Measurements from ENCODE around the gene P4HA1.
A peak's percentile ranks its signal among the peaks of the same experiment; 100 is the strongest.
"Not testable (repeated sequence)": the region's sequence is repeated elsewhere in the genome, so short reads cannot be mapped to it uniquely, and the experiment has no call there.

P4HA1 gene

GRCh38 chr10:73110345-73110849 is 13.7 kb upstream of the P4HA1 start, which contains the start of gene NUDT13:
Gene NUDT13 (plus strand): TSS chr10:73110455. CDS start chr10:73114366, 3,911 bp downstream.
- Histone ChIP-seq H3K4me3 (ENCODE audit: insufficient read length, low read depth) (peak within 1 kb of the TSS; percentile 45), H3K27me3 (ENCODE audit: insufficient read depth, insufficient read length) (no peaks in the 10 kb centered on the region), H3K9ac (ENCODE audit: insufficient read length, low read depth) (peak within 1 kb of the TSS; percentile 62), H3K36me3 (ENCODE audit: insufficient read depth, insufficient read length, low read length) (peaks cover 10% of the 10 kb centered on the region), H3K9me3 (ENCODE audit: insufficient read depth, low read length) (peaks cover 14% of the 10 kb centered on the region; the same call in 1 of the 2 replicates), H3K4me1 (ENCODE audit: insufficient read depth, insufficient read length) (no peaks in the 10 kb centered on the region)
- TF ChIP-seq YY1 (IDR thresholded peaks at IDR 0.05; ENCODE audit: insufficient read depth, insufficient read length) (peak; percentile 42), SUZ12 (IDR thresholded peaks at IDR 0.05; ENCODE audit: extremely low read depth, insufficient read depth, insufficient read length) (no peak)
- DNase-seq (ENCODE audit: low read depth, low spot score), result no peak

GRCh38 chr10:73109248-73109652 is 12.6 kb upstream of the P4HA1 start:
- H3K27me3 ChIP-seq (ENCODE audit: insufficient read depth, insufficient read length); H3K9ac ChIP-seq (ENCODE audit: insufficient read length, low read depth); H3K4me1 ChIP-seq (ENCODE audit: insufficient read depth, insufficient read length); DNase-seq (ENCODE audit: low read depth, low spot score); H3K4me3 ChIP-seq (ENCODE audit: insufficient read length, low read depth): not testable (repeated sequence)
- Histone ChIP-seq H3K36me3 (ENCODE audit: insufficient read depth, insufficient read length, low read length) (peaks cover 10% of the 10 kb centered on the region), H3K9me3 (ENCODE audit: insufficient read depth, low read length) (peaks cover 14% of the 10 kb centered on the region; the same call in 1 of the 2 replicates)

GRCh38 chr10:73106301-73106700 is 9.6 kb upstream of the P4HA1 start:
- DNase-seq (ENCODE audit: low read depth, low spot score), result no peak
- Histone ChIP-seq H3K27me3 (ENCODE audit: insufficient read depth, insufficient read length) (no peaks in the 10 kb centered on the region), H3K9ac (ENCODE audit: insufficient read length, low read depth) (no peak overlapping the region), H3K36me3 (ENCODE audit: insufficient read depth, insufficient read length, low read length) (peaks cover 14% of the 10 kb centered on the region), H3K9me3 (ENCODE audit: insufficient read depth, low read length) (peaks cover 14% of the 10 kb centered on the region; the same call in 1 of the 2 replicates), H3K4me1 (ENCODE audit: insufficient read depth, insufficient read length) (no peaks in the 10 kb centered on the region), H3K4me3 (ENCODE audit: insufficient read length, low read depth) (no peak overlapping the region)
- TF ChIP-seq SUZ12 (IDR thresholded peaks at IDR 0.05; ENCODE audit: extremely low read depth, insufficient read depth, insufficient read length) (no peak), YY1 (IDR thresholded peaks at IDR 0.05; ENCODE audit: insufficient read depth, insufficient read length) (no peak), ZNF274 (IDR thresholded peaks at IDR 0.05; ENCODE audit: low read depth, low read length) (no peak)

GRCh38 chr10:73099141-73099540 is 2.5 kb upstream of the P4HA1 start:
- Histone ChIP-seq H3K36me3 (ENCODE audit: insufficient read depth, insufficient read length, low read length) (peaks cover 4% of the 10 kb centered on the region), H3K4me1 (ENCODE audit: insufficient read depth, insufficient read length) (no peaks in the 10 kb centered on the region), H3K27me3 (ENCODE audit: insufficient read depth, insufficient read length) (no peaks in the 10 kb centered on the region), H3K4me3 (ENCODE audit: insufficient read length, low read depth) (no peak overlapping the region), H3K9me3 (ENCODE audit: insufficient read depth, low read length) (no peaks in the 10 kb centered on the region), H3K9ac (ENCODE audit: insufficient read length, low read depth) (no peak overlapping the region)
- DNase-seq (ENCODE audit: low read depth, low spot score), result no peak
- TF ChIP-seq SUZ12 (IDR thresholded peaks at IDR 0.05; ENCODE audit: extremely low read depth, insufficient read depth, insufficient read length) (no peak), ZNF274 (IDR thresholded peaks at IDR 0.05; ENCODE audit: low read depth, low read length) (no peak)

GRCh38 chr10:73097305-73097670 is 622 bp upstream of the P4HA1 start:
- DNase-seq (ENCODE audit: low read depth, low spot score), result no peak

GRCh38 chr10:73096041-73096448 is 621 bp downstream of the P4HA1 start:
- peak; percentile 50 for DNase-seq (ENCODE audit: low read depth, low spot score)
- no peak for TF ChIP-seq YY1 (IDR thresholded peaks at IDR 0.05; ENCODE audit: insufficient read depth, insufficient read length)
- no peak for TF ChIP-seq SUZ12 (IDR thresholded peaks at IDR 0.05; ENCODE audit: extremely low read depth, insufficient read depth, insufficient read length)
- TF ChIP-seq ZNF274 (IDR thresholded peaks at IDR 0.05; ENCODE audit: low read depth, low read length), result no peak
- no peaks in the 10 kb centered on the region for H3K27me3 ChIP-seq (ENCODE audit: insufficient read depth, insufficient read length)
- no peaks in the 10 kb centered on the region for H3K9me3 ChIP-seq (ENCODE audit: insufficient read depth, low read length)
- H3K4me3 ChIP-seq (ENCODE audit: insufficient read length, low read depth), result peak overlapping the region; percentile 77
- H3K36me3 ChIP-seq (ENCODE audit: insufficient read depth, insufficient read length, low read length), result peaks cover 5% of the 10 kb centered on the region
- peak overlapping the region; percentile 89 for H3K9ac ChIP-seq (ENCODE audit: insufficient read length, low read depth)
- H3K4me1 ChIP-seq (ENCODE audit: insufficient read depth, insufficient read length), result no peaks in the 10 kb centered on the region

More at GRCh38 chr10:73097305-73097670, 622 bp upstream of the P4HA1 start:
- Histone ChIP-seq H3K36me3 (ENCODE audit: insufficient read depth, insufficient read length, low read length) (no peaks in the 10 kb centered on the region), H3K4me3 (ENCODE audit: insufficient read length, low read depth) (peak overlapping the region; percentile 77), H3K27me3 (ENCODE audit: insufficient read depth, insufficient read length) (no peaks in the 10 kb centered on the region), H3K9ac (ENCODE audit: insufficient read length, low read depth) (no peak overlapping the region), H3K4me1 (ENCODE audit: insufficient read depth, insufficient read length) (no peaks in the 10 kb centered on the region), H3K9me3 (ENCODE audit: insufficient read depth, low read length) (no peaks in the 10 kb centered on the region)
- no peak for TF ChIP-seq ZNF274 (IDR thresholded peaks at IDR 0.05; ENCODE audit: low read depth, low read length)
- TF ChIP-seq SUZ12 (IDR thresholded peaks at IDR 0.05; ENCODE audit: extremely low read depth, insufficient read depth, insufficient read length), result no peak
- no peak for TF ChIP-seq YY1 (IDR thresholded peaks at IDR 0.05; ENCODE audit: insufficient read depth, insufficient read length)

GRCh38 chr10:73095481-73096021 is 1.1 kb downstream of the P4HA1 start:
- Histone ChIP-seq H3K36me3 (ENCODE audit: insufficient read depth, insufficient read length, low read length) (peaks cover 5% of the 10 kb centered on the region), H3K27me3 (ENCODE audit: insufficient read depth, insufficient read length) (no peaks in the 10 kb centered on the region), H3K4me1 (ENCODE audit: insufficient read depth, insufficient read length) (no peaks in the 10 kb centered on the region), H3K4me3 (ENCODE audit: insufficient read length, low read depth) (peak overlapping the region; percentile 77), H3K9ac (ENCODE audit: insufficient read length, low read depth) (peak overlapping the region; percentile 89), H3K9me3 (ENCODE audit: insufficient read depth, low read length) (no peaks in the 10 kb centered on the region)
- no peak for DNase-seq (ENCODE audit: low read depth, low spot score)
- TF ChIP-seq YY1 (IDR thresholded peaks at IDR 0.05; ENCODE audit: insufficient read depth, insufficient read length) (no peak), SUZ12 (IDR thresholded peaks at IDR 0.05; ENCODE audit: extremely low read depth, insufficient read depth, insufficient read length) (no peak), ZNF274 (IDR thresholded peaks at IDR 0.05; ENCODE audit: low read depth, low read length) (no peak)
